ENCODE data around the gene TMA7.

- TF ChIP-seq, protein P1, sequence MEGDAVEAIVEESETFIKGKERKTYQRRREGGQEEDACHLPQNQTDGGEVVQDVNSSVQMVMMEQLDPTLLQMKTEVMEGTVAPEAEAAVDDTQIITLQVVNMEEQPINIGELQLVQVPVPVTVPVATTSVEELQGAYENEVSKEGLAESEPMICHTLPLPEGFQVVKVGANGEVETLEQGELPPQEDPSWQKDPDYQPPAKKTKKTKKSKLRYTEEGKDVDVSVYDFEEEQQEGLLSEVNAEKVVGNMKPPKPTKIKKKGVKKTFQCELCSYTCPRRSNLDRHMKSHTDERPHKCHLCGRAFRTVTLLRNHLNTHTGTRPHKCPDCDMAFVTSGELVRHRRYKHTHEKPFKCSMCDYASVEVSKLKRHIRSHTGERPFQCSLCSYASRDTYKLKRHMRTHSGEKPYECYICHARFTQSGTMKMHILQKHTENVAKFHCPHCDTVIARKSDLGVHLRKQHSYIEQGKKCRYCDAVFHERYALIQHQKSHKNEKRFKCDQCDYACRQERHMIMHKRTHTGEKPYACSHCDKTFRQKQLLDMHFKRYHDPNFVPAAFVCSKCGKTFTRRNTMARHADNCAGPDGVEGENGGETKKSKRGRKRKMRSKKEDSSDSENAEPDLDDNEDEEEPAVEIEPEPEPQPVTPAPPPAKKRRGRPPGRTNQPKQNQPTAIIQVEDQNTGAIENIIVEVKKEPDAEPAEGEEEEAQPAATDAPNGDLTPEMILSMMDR (conservative IDR thresholded peaks at IDR 0.05): no peak
- no peak for TF ChIP-seq ZFX (IDR thresholded peaks at IDR 0.05)
Measured at GRCh38 chr3:48431224-48432029, 8.6 kb upstream of the TMA7 start.

Data from C4-2B (cell line).